NCI-H748 (cell line): ENCODE measurements around the gene CBL.

ENCODE experiments used
- DNase-seq: peaks from one replicate; lab custom pipeline; 2025; ENCODE audit not compliant: unreplicated experiment; lab: John Stamatoyannopoulos, UW

CBL gene

GRCh38 chr11:119309411-119309810 is 103.3 kb downstream of the CBL start:
- no peak for DNase-seq

- DNase-seq: no peak
These were observed 104.0 kb downstream of the CBL start for GRCh38 chr11:119309953-119310681.

- DNase-seq: no peak
These were observed 104.5 kb downstream of the CBL start for GRCh38 chr11:119310682-119311052.

- DNase-seq: no peak
These were observed 108.6 kb downstream of the CBL start for GRCh38 chr11:119314726-119315125.

- DNase-seq: peak; percentile 68
These were observed 109.2 kb downstream of the CBL start for GRCh38 chr11:119315131-119316015.

- DNase-seq: peak; percentile 61
These were observed 110.0 kb downstream of the CBL start for GRCh38 chr11:119316016-119316728.

GRCh38 chr11:119316729-119317591 is 110.8 kb downstream of the CBL start, which contains the start of gene MCAM:
TSS of gene MCAM (minus strand) at chr11:119317130. CDS start at chr11:119317101, 29 bp downstream.
- peak; percentile 49 for DNase-seq

- no peak for DNase-seq
These were observed 111.6 kb downstream of the CBL start for GRCh38 chr11:119317592-119318239.

GRCh38 chr11:119318240-119319135 is 112.3 kb downstream of the CBL start:
- DNase-seq: no peak

GRCh38 chr11:119319136-119319699 is 113.1 kb downstream of the CBL start:
- DNase-seq: no peak

GRCh38 chr11:119319700-119320239 is 113.6 kb downstream of the CBL start:
- no peak for DNase-seq

GRCh38 chr11:119320240-119320775 is 114.2 kb downstream of the CBL start:
- DNase-seq: no peak

GRCh38 chr11:119320776-119321524 is 114.8 kb downstream of the CBL start:
- DNase-seq: no peak

- DNase-seq: no peak
These were observed 116.2 kb downstream of the CBL start for GRCh38 chr11:119322360-119322739.

- no peak for DNase-seq
These were observed 116.9 kb downstream of the CBL start for GRCh38 chr11:119322921-119323531.

GRCh38 chr11:119323532-119324033 is 117.4 kb downstream of the CBL start:
- DNase-seq: peak; percentile 62

- no peak for DNase-seq
These were observed 118.0 kb downstream of the CBL start for GRCh38 chr11:119324189-119324588.
